ENCODE measurements around the gene CTPS1.
A peak's percentile ranks its signal among the peaks of the same experiment; 100 is the strongest.

Gene CTPS1

GRCh38 chr1:40966417-40966816 is 13.1 kb upstream of the CTPS1 start:
- DNase-seq (ENCODE audit: low read depth), result no peak

- no peak for DNase-seq (ENCODE audit: low read depth)
Observed at GRCh38 chr1:40969445-40969844, 10.1 kb upstream of the CTPS1 start.

- no peak for DNase-seq (ENCODE audit: low read depth)
Observed at GRCh38 chr1:40971966-40972365, 7.5 kb upstream of the CTPS1 start.

GRCh38 chr1:40973912-40974311 is 5.6 kb upstream of the CTPS1 start:
- no peak for DNase-seq (ENCODE audit: low read depth)

- peak; percentile 88 for DNase-seq (ENCODE audit: low read depth)
Observed at GRCh38 chr1:40974945-40975344, 4.6 kb upstream of the CTPS1 start.

- DNase-seq (ENCODE audit: low read depth), result no peak
Observed at GRCh38 chr1:40976952-40977690, 2.4 kb upstream of the CTPS1 start.

GRCh38 chr1:40977716-40978115 is 1.8 kb upstream of the CTPS1 start:
- no peak for DNase-seq (ENCODE audit: low read depth)

GRCh38 chr1:40978886-40979240 is 633 bp upstream of the CTPS1 start:
- no peak for DNase-seq (ENCODE audit: low read depth)

- no peak for DNase-seq (ENCODE audit: low read depth)
Observed at GRCh38 chr1:40980068-40980452, 564 bp downstream of the CTPS1 start.

- DNase-seq (ENCODE audit: low read depth), result no peak
Observed at GRCh38 chr1:40980453-40981121, 1.1 kb downstream of the CTPS1 start.

GRCh38 chr1:40981691-40982448 is 2.4 kb downstream of the CTPS1 start:
- DNase-seq (ENCODE audit: low read depth), result no peak

GRCh38 chr1:40982721-40983120 is 3.2 kb downstream of the CTPS1 start:
- DNase-seq (ENCODE audit: low read depth), result no peak

GRCh38 chr1:40983286-40983685 is 3.8 kb downstream of the CTPS1 start:
- DNase-seq (ENCODE audit: low read depth), result no peak

- no peak for DNase-seq (ENCODE audit: low read depth)
Observed at GRCh38 chr1:40984066-40984465, 4.6 kb downstream of the CTPS1 start.

- DNase-seq (ENCODE audit: low read depth), result no peak
Observed at GRCh38 chr1:40984531-40984930, 5.0 kb downstream of the CTPS1 start.

- DNase-seq (ENCODE audit: low read depth), result no peak
Observed at GRCh38 chr1:40985161-40985560, 5.7 kb downstream of the CTPS1 start.

GRCh38 chr1:40985875-40986274 is 6.4 kb downstream of the CTPS1 start:
- DNase-seq (ENCODE audit: low read depth), result no peak

GRCh38 chr1:40986328-40986783 is 6.9 kb downstream of the CTPS1 start:
- DNase-seq (ENCODE audit: low read depth), result no peak

GRCh38 chr1:40986956-40987355 is 7.5 kb downstream of the CTPS1 start:
- no peak for DNase-seq (ENCODE audit: low read depth)

GRCh38 chr1:40987439-40988276 is 8.2 kb downstream of the CTPS1 start:
- no peak for DNase-seq (ENCODE audit: low read depth)

- DNase-seq (ENCODE audit: low read depth), result no peak
Observed at GRCh38 chr1:40988280-40988679, 8.8 kb downstream of the CTPS1 start.

- no peak for DNase-seq (ENCODE audit: low read depth)
Observed at GRCh38 chr1:40989066-40989465, 9.6 kb downstream of the CTPS1 start.

Data from CMK (cell line).